Stimulated activated naive B cell treated with anti-CD40 and anti-IgM and Interleukin-4, amounts not matched to agents 10 μg/mL and 1 μg/mL and 100 μg/mL, for 72 hours (primary cell): ENCODE results near the gene CARD11.

Source experiments
- ATAC-seq, 2 donors: fragments of 150-1000 bp; cut with Tn5 transposase; replicated peaks; 2 replicates each; pipeline ENCODE4 v1.10.0; 2021; ENCODE audit warnings: moderate library complexity in 1 of 2
- DNase-seq: peaks from one replicate; pipeline ENCODE4 v3.0.0; 2021
- H3K27ac Mint-ChIP-seq: one replicate; pipeline ENCODE4 v1.8.0; 2022; ENCODE audit warnings: mild to moderate bottlenecking, mixed read lengths
- H3K27me3 Mint-ChIP-seq, 2 donors: one replicate each; pipeline ENCODE4 v1.8.0; 2022; ENCODE audit warnings: mixed read lengths in 2 of 2
- H3K36me3 Mint-ChIP-seq, 2 donors: one replicate each; pipeline ENCODE4 v1.8.0; 2022; ENCODE audit warnings: mixed read lengths in 2 of 2, mild to moderate bottlenecking in 1 of 2
- H3K4me1 Mint-ChIP-seq, 2 donors: one replicate each; pipeline ENCODE4 v1.8.0; 2022; ENCODE audit warnings: mixed read lengths in 2 of 2, mild to moderate bottlenecking in 1 of 2
- H3K4me3 Mint-ChIP-seq, 2 donors: one replicate each; pipeline ENCODE4 v1.8.0; 2022; ENCODE audit warnings: mild to moderate bottlenecking in 2 of 2, mixed read lengths in 2 of 2, moderate library complexity in 1 of 2
- H3K9me3 Mint-ChIP-seq, 2 donors: one replicate each; pipeline ENCODE4 v1.8.0; 2022; ENCODE audit warnings: mixed read lengths in 2 of 2, mild to moderate bottlenecking in 1 of 2

CARD11 gene

DNA sequence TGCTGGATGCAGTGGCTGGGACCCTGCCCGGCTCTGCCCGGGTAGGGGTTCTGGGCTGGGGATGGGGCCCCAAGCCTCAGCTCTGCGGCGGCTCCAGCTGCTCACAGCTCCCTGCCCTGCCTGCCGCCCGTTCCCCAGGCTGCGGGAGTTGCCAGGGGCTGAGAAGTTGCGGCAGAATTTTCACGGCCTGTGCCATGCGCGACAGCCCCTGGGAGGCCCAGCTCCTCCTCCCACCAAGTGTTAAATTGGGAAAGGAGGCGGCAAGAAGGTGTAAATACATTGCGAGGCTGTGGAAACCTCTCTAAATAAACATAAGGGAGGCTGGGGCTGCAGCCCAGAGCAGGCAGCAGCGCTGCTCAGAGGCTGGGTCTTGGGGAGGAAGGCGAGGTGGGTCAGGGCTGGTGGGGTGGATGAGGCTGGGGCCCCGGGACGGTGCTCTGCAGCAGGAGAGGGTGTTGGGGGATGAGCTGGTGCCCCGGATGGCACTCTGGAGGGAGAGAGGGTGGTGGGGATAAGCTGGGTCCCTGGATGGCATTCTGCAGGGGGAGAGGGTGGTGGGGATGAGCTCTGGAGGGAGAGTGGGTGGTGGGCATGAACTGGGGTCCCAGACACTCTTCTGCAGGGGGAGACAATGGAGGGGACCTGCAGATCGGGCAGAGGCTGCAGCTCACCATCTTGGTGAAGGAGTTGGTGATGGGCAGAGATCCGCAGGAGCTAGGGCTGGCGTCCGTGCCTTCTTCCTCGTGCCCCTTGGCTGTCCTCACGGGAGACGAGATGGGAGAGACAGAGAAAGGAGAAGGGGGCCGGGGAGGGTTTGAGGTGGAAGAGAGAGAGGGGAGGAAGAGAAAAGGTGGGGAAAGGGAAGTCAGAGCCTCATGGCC lies 114.1 kb downstream of the CARD11 start:
- H3K4me1 Mint-ChIP-seq, result peaks cover 0 to 1% of the 10 kb centered on the region in 2 donors
- H3K36me3 Mint-ChIP-seq, result peaks cover 63 to 73% of the 10 kb centered on the region in 2 donors

DNA sequence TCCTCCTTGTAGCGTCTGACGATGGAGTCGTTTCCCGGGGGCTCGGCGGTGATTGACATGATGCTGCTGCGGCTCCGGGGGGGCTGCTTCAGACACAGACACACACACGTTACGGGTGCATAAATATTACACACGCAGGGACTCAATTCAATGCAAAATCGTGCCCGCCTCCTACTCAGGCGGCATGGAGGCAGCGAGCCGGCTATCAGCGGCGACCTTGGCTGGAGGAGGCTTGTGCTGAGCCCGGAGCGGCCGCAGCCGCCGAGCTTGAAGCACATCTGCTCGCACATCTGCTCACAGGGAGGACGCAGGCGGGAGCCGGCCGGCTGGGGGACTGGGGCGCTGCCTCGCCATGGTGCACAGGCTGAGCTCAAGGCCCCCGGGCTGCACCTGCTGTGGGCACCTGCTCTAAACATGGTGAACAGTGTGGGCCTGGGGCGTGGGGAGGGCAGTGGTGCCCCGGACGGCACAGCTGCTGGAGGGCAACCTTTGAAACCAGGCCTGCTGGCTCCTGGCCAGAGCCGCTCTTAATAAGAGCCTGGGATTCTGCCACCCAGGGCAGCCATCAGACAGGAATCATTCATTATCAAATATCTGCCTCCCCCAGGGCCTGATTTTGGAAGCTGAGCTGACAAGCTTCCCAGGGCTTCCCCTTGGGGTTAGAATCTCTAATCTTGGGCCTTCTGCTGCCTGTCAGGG lies 114.9 kb downstream of the CARD11 start:
- H3K27ac Mint-ChIP-seq, result peak overlapping the region; percentile 31
- ATAC-seq (no peak), DNase-seq (no peak)
- peaks cover 61 to 69% of the 10 kb centered on the region in 2 donors for H3K36me3 Mint-ChIP-seq
- no peaks in the 10 kb centered on the region for H3K27me3 Mint-ChIP-seq
- no peaks in the 10 kb centered on the region for H3K9me3 Mint-ChIP-seq
- H3K4me3 Mint-ChIP-seq, result no peak overlapping the region
- no peaks in the 10 kb centered on the region for H3K4me1 Mint-ChIP-seq

More for the DNA sequence above, 114.1 kb downstream of the CARD11 start:
- no peaks in the 10 kb centered on the region for H3K9me3 Mint-ChIP-seq
- peak overlapping the region; percentile 59 for H3K27ac Mint-ChIP-seq
- H3K27me3 Mint-ChIP-seq, result no peaks in the 10 kb centered on the region
- DNase-seq (no peak), ATAC-seq (no peak)
- H3K4me3 Mint-ChIP-seq, result no peak overlapping the region

GRCh38 chr7:2928256-2928612 lies 115.4 kb downstream of the CARD11 start:
- ATAC-seq, result no peak
- Mint-ChIP-seq H3K4me1 (no peaks in the 10 kb centered on the region), H3K9me3 (no peaks in the 10 kb centered on the region), H3K36me3 (peaks cover 62 to 70% of the 10 kb centered on the region in 2 donors), H3K4me3 (no peak overlapping the region), H3K27ac (peak overlapping the region; percentile 31), H3K27me3 (no peaks in the 10 kb centered on the region)
- no peak for DNase-seq

GRCh38 chr7:2927592-2927991 lies 116.1 kb downstream of the CARD11 start:
- Mint-ChIP-seq H3K4me3 (no peak overlapping the region), H3K36me3 (peaks cover 67 to 72% of the 10 kb centered on the region in 2 donors), H3K9me3 (no peaks in the 10 kb centered on the region), H3K27me3 (no peaks in the 10 kb centered on the region), H3K4me1 (no peaks in the 10 kb centered on the region), H3K27ac (no peak overlapping the region)
- DNase-seq (no peak), ATAC-seq (no peak)

DNA sequence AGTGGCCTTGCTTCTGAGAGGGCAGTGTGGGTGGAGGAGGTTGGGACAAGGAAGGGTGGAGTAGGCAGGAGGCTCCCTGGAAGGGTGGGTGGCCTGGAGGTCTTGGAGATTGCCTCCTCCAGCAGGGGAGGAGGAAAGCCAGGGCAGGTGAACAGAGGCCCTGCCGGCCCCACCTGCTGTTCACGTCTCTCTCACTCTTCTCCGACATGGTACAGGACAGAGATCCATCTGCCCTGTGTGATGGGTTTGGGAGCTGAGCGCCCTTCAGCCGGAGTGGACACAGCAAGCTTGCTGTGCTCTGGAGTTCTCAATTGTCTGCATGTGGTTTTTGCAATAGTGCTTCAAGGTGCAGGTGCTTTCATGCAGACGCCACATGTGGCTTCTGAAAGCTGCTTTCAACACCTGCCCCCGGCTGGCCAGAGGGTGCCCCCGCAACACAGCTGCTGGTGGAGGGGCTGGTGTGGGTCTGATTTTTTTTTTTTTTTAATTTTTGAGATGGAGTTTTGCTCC lies 116.7 kb downstream of the CARD11 start:
- H3K27ac Mint-ChIP-seq, result no peak overlapping the region
- DNase-seq (no peak), ATAC-seq (no peak)
- no peak overlapping the region for H3K4me3 Mint-ChIP-seq
- H3K9me3 Mint-ChIP-seq, result no peaks in the 10 kb centered on the region
- no peaks in the 10 kb centered on the region for H3K27me3 Mint-ChIP-seq
- H3K36me3 Mint-ChIP-seq, result peaks cover 67 to 72% of the 10 kb centered on the region in 2 donors
- no peaks in the 10 kb centered on the region for H3K4me1 Mint-ChIP-seq

DNA sequence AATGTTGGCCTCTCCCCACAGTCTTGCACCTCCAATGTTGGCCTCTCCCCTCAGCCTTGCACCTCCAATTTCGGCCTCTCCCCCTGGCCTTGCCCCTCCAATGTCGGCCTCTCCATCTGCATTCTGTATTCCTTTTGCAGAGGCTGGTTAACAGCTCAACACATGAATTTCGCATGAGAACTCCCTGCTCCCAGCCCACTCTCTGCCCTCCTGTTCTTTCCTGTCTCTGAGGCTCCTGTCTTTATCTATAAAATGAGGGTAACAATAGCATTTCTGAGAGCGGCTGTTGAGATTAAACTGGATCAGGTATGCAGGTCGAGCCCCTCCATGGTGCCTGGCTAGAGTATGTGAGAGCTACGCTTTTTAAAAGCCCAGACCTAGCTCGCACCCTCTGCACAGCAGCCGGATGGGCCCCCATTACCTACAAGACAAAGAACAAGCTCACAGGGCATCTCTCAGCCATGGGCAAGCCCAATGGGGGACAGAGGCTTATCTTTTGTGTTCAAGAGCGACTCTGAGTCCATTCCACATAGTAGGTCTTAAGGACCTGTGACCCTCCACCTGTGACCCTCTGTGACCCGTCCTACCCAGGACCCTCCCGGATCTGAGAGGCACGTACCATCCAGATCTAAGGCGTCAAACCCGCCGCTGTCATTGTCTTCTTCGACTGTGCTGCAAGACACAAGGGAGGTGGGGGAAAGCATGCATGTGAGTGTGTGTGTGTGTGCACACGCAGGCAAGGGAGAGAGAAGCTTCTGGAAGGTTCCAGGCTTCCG lies 117.4 kb downstream of the CARD11 start:
- H3K27me3 Mint-ChIP-seq, result no peaks in the 10 kb centered on the region
- H3K36me3 Mint-ChIP-seq, result peaks cover 68 to 72% of the 10 kb centered on the region in 2 donors
- no peaks in the 10 kb centered on the region for H3K4me1 Mint-ChIP-seq
- no peak overlapping the region for H3K4me3 Mint-ChIP-seq
- H3K27ac Mint-ChIP-seq, result peak overlapping the region; percentile 92
- DNase-seq (no peak), ATAC-seq (no peak)
- H3K9me3 Mint-ChIP-seq, result no peaks in the 10 kb centered on the region

- H3K36me3 Mint-ChIP-seq, result peaks cover 70 to 72% of the 10 kb centered on the region in 2 donors
- DNase-seq (no peak), ATAC-seq (no peak)
- peaks cover 0 to 2% of the 10 kb centered on the region in 2 donors for H3K4me1 Mint-ChIP-seq
- H3K27ac Mint-ChIP-seq, result peak overlapping the region; percentile 3
- no peaks in the 10 kb centered on the region for H3K27me3 Mint-ChIP-seq
- H3K4me3 Mint-ChIP-seq, result peak overlapping the region in 1 of 2 donors; percentile 15
- peaks cover 0 to 6% of the 10 kb centered on the region in 2 donors for H3K9me3 Mint-ChIP-seq
Measured at GRCh38 chr7:2924866-2925840, 118.5 kb downstream of the CARD11 start.

- ATAC-seq, result no peak
- H3K4me3 Mint-ChIP-seq, result no peak overlapping the region
- H3K4me1 Mint-ChIP-seq, result peaks cover 0 to 9% of the 10 kb centered on the region in 2 donors
- H3K9me3 Mint-ChIP-seq, result peaks cover 0 to 6% of the 10 kb centered on the region in 2 donors
- H3K27ac Mint-ChIP-seq, result no peak overlapping the region
- H3K27me3 Mint-ChIP-seq, result no peaks in the 10 kb centered on the region
- no peak for DNase-seq
- peaks cover 73 to 75% of the 10 kb centered on the region in 2 donors for H3K36me3 Mint-ChIP-seq
Measured at GRCh38 chr7:2923886-2924574, 119.6 kb downstream of the CARD11 start.

GRCh38 chr7:2923291-2923781 lies 120.3 kb downstream of the CARD11 start:
- H3K36me3 Mint-ChIP-seq, result peaks cover 76 to 80% of the 10 kb centered on the region in 2 donors
- H3K27me3 Mint-ChIP-seq, result no peaks in the 10 kb centered on the region
- peaks cover 0 to 6% of the 10 kb centered on the region in 2 donors for H3K9me3 Mint-ChIP-seq
- peak overlapping the region in 1 of 2 donors; percentile 17 for H3K4me3 Mint-ChIP-seq
- ATAC-seq (no peak), DNase-seq (no peak)
- peaks cover 0 to 9% of the 10 kb centered on the region in 2 donors for H3K4me1 Mint-ChIP-seq
- no peak overlapping the region for H3K27ac Mint-ChIP-seq

GRCh38 chr7:2922866-2923265 lies 120.8 kb downstream of the CARD11 start:
- Mint-ChIP-seq H3K36me3 (peaks cover 72 to 83% of the 10 kb centered on the region in 2 donors), H3K27me3 (no peaks in the 10 kb centered on the region), H3K27ac (peak overlapping the region; percentile 75), H3K9me3 (peaks cover 0 to 6% of the 10 kb centered on the region in 2 donors), H3K4me1 (peaks cover 0 to 9% of the 10 kb centered on the region in 2 donors), H3K4me3 (no peak overlapping the region)
- DNase-seq (no peak), ATAC-seq (no peak)

- H3K27ac Mint-ChIP-seq, result peak overlapping the region; percentile 75
- H3K9me3 Mint-ChIP-seq, result peaks cover 0 to 6% of the 10 kb centered on the region in 2 donors
- no peak overlapping the region for H3K4me3 Mint-ChIP-seq
- H3K36me3 Mint-ChIP-seq, result peaks cover 72 to 80% of the 10 kb centered on the region in 2 donors
- no peak for DNase-seq
- no peak for ATAC-seq
- H3K4me1 Mint-ChIP-seq, result peaks cover 0 to 9% of the 10 kb centered on the region in 2 donors
- no peaks in the 10 kb centered on the region for H3K27me3 Mint-ChIP-seq
Measured at GRCh38 chr7:2922348-2922691, 121.3 kb downstream of the CARD11 start.

- peak overlapping the region; percentile 75 for H3K27ac Mint-ChIP-seq
- H3K4me3 Mint-ChIP-seq, result no peak overlapping the region
- ATAC-seq (no peak), DNase-seq (no peak)
- H3K36me3 Mint-ChIP-seq, result peaks cover 73 to 82% of the 10 kb centered on the region in 2 donors
- peaks cover 0 to 9% of the 10 kb centered on the region in 2 donors for H3K4me1 Mint-ChIP-seq
- H3K9me3 Mint-ChIP-seq, result peaks cover 0 to 6% of the 10 kb centered on the region in 2 donors
- no peaks in the 10 kb centered on the region for H3K27me3 Mint-ChIP-seq
Measured at GRCh38 chr7:2921653-2922347, 121.9 kb downstream of the CARD11 start.
